Measurements from ENCODE around the gene SLC38A6.
"Not testable (repeated sequence)": the region's sequence is repeated elsewhere in the genome, so short reads cannot be mapped to it uniquely, and the experiment has no call there.

SLC38A6 gene

GRCh38 chr14:61051621-61052020 is 70.6 kb downstream of the SLC38A6 start:
- DNase-seq (ENCODE audit: low read depth): no peak

- DNase-seq (ENCODE audit: low read depth): no peak
Measured at GRCh38 chr14:61063461-61063860, 82.4 kb downstream of the SLC38A6 start.

GRCh38 chr14:61064210-61064609 is 83.2 kb downstream of the SLC38A6 start:
- no peak for DNase-seq (ENCODE audit: low read depth)

GRCh38 chr14:61064856-61065255 is 83.8 kb downstream of the SLC38A6 start:
- no peak for DNase-seq (ENCODE audit: low read depth)

- DNase-seq (ENCODE audit: low read depth): no peak
Measured at GRCh38 chr14:61065656-61066055, 84.6 kb downstream of the SLC38A6 start.

GRCh38 chr14:61072442-61072841 is 91.4 kb downstream of the SLC38A6 start:
- DNase-seq (ENCODE audit: low read depth): not testable (repeated sequence)

GRCh38 chr14:61074852-61075251 is 93.8 kb downstream of the SLC38A6 start:
- no peak for DNase-seq (ENCODE audit: low read depth)

- DNase-seq (ENCODE audit: low read depth): no peak
Measured at GRCh38 chr14:61076556-61076955, 95.5 kb downstream of the SLC38A6 start.

- DNase-seq (ENCODE audit: low read depth): no peak
Measured at GRCh38 chr14:61077437-61077836, 96.4 kb downstream of the SLC38A6 start.

- no peak for DNase-seq (ENCODE audit: low read depth)
Measured at GRCh38 chr14:61077951-61078720, 97.1 kb downstream of the SLC38A6 start.

GRCh38 chr14:61080591-61081010 is 99.6 kb downstream of the SLC38A6 start:
- DNase-seq (ENCODE audit: low read depth): no peak

GRCh38 chr14:61088081-61088480 is 107.0 kb downstream of the SLC38A6 start:
- DNase-seq (ENCODE audit: low read depth): no peak

GRCh38 chr14:61089126-61089750 is 108.2 kb downstream of the SLC38A6 start:
- no peak for DNase-seq (ENCODE audit: low read depth)

- DNase-seq (ENCODE audit: low read depth): no peak
Measured at GRCh38 chr14:61090432-61091216, 109.6 kb downstream of the SLC38A6 start.

GRCh38 chr14:61091657-61092273 is 110.7 kb downstream of the SLC38A6 start:
- DNase-seq (ENCODE audit: low read depth): no peak

- not testable (repeated sequence) for DNase-seq (ENCODE audit: low read depth)
Measured at GRCh38 chr14:61098096-61098495, 117.1 kb downstream of the SLC38A6 start.

- no peak for DNase-seq (ENCODE audit: low read depth)
Measured at GRCh38 chr14:61098721-61099120, 117.7 kb downstream of the SLC38A6 start.

- DNase-seq (ENCODE audit: low read depth): no peak
Measured at GRCh38 chr14:61099216-61099835, 118.3 kb downstream of the SLC38A6 start.

- no peak for DNase-seq (ENCODE audit: low read depth)
Measured at GRCh38 chr14:61101803-61102548, 120.9 kb downstream of the SLC38A6 start.

Measured in stimulated activated CD8-positive, alpha-beta memory T cell treated with anti-CD3 and anti-CD28 coated beads, Interleukin-12 subunit alpha, Interleukin-12 subunit beta, amount 100 ng/mL, for 4 hours (primary cell).